ENCODE results near the gene CHRD.

Gene CHRD

DNA sequence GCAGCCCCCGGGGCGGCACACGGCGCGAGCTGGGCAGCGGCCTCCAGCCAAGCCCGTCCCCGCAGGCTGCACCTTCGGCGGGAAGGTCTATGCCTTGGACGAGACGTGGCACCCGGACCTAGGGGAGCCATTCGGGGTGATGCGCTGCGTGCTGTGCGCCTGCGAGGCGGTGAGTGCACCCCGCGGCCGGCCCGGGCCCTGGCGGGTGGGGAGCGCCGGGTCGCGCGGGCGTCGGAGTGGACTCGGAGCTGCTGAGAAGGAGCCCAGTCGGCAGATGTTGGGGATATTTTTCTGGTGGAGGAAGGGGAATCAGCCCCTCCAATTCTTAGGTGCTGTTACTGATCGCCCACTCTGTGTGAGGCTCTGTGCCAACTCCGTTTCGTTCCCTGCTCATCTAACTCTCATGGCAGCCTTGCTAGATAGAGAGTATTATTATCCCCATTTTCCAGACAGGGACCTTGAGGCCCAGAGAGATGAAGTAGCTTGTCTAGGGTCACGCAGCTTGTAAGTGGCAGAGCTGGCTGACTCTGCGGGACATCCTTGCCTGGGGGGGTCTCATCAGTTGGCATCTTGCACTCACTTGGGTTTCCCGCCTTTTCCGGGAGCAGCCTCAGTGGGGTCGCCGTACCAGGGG lies 890 bp downstream of the CHRD start:
- no peak overlapping the region for H3K4me3 ChIP-seq (ENCODE audit: low read length)
- peaks cover 40% of the 10 kb centered on the region for H3K27me3 ChIP-seq (ENCODE audit: control insufficient read depth, low read length)
- no peak overlapping the region for H3K27ac ChIP-seq (ENCODE audit: low read depth, low read length)
- H4K20me1 ChIP-seq (ENCODE audit: control insufficient read depth, insufficient read depth, low read depth, low read length): no peaks in the 10 kb centered on the region
- TF ChIP-seq, protein P1, sequence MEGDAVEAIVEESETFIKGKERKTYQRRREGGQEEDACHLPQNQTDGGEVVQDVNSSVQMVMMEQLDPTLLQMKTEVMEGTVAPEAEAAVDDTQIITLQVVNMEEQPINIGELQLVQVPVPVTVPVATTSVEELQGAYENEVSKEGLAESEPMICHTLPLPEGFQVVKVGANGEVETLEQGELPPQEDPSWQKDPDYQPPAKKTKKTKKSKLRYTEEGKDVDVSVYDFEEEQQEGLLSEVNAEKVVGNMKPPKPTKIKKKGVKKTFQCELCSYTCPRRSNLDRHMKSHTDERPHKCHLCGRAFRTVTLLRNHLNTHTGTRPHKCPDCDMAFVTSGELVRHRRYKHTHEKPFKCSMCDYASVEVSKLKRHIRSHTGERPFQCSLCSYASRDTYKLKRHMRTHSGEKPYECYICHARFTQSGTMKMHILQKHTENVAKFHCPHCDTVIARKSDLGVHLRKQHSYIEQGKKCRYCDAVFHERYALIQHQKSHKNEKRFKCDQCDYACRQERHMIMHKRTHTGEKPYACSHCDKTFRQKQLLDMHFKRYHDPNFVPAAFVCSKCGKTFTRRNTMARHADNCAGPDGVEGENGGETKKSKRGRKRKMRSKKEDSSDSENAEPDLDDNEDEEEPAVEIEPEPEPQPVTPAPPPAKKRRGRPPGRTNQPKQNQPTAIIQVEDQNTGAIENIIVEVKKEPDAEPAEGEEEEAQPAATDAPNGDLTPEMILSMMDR (IDR thresholded peaks at IDR 0.05; ENCODE audit: low read depth, low read length, poor library complexity, severe bottlenecking): no peak
- peak; percentile 98; the same call in 1 of the 2 replicates for TF ChIP-seq EZH2phosphoT487 (IDR thresholded peaks at IDR 0.05; ENCODE audit: borderline replicate concordance, low read length)
- peaks cover 6% of the 10 kb centered on the region; the same call in 1 of the 2 replicates for H3K4me1 ChIP-seq (ENCODE audit: control insufficient read depth, low read length)
- H3K79me2 ChIP-seq (ENCODE audit: control insufficient read depth, low read length): no peaks in the 10 kb centered on the region
- H3K9me3 ChIP-seq (ENCODE audit: control insufficient read depth, insufficient read depth, low read length): no peaks in the 10 kb centered on the region
- H3K36me3 ChIP-seq (ENCODE audit: control insufficient read depth, low read length): no peaks in the 10 kb centered on the region
- H3K4me2 ChIP-seq (ENCODE audit: low read length): no peak overlapping the region
- no peaks in the 10 kb centered on the region for H3K9me2 ChIP-seq (replicated peaks; ENCODE audit: control insufficient read depth, low read length)
- no peaks in the 10 kb centered on the region for H3F3A ChIP-seq (ENCODE audit: control insufficient read depth, insufficient read depth)

DNA sequence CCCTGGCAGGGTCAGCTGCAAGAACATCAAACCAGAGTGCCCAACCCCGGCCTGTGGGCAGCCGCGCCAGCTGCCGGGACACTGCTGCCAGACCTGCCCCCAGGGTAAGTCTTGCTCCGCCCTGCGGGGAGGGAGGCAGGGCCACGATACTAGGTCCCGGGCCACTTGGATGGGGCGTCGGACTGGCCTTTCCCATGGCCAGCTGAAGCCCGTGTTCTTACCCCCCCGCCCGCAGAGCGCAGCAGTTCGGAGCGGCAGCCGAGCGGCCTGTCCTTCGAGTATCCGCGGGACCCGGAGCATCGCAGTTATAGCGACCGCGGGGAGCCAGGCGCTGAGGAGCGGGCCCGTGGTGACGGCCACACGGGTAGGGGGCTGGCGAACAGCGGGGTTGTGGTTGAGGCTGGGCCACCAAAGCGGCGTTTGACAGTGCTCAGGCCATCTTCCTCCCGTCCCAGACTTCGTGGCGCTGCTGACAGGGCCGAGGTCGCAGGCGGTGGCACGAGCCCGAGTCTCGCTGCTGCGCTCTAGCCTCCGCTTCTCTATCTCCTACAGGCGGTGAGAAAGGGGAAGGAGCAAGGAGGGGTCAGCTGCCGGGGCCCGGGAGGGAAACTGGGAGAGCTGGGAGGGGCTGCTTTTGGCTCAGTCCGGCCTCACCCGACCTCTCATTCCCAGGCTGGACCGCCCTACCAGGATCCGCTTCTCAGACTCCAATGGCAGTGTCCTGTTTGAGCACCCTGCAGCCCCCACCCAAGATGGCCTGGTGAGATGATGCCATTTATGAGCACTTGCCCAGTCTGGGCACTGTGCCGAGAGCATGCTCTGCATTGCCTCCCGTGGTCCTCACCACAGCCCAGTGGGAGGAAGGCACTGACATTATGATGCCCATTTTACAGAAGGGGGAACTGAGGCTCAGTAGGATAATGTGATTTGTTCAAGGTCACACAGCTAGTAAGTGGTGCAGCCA lies 1.7 kb downstream of the CHRD start:
- no peaks in the 10 kb centered on the region for H3F3A ChIP-seq (ENCODE audit: control insufficient read depth, insufficient read depth)
- H3K36me3 ChIP-seq (ENCODE audit: control insufficient read depth, low read length): no peaks in the 10 kb centered on the region
- no peaks in the 10 kb centered on the region for H3K9me3 ChIP-seq (ENCODE audit: control insufficient read depth, insufficient read depth, low read length)
- no peaks in the 10 kb centered on the region for H4K20me1 ChIP-seq (ENCODE audit: control insufficient read depth, insufficient read depth, low read depth, low read length)
- TF ChIP-seq EZH2phosphoT487 (IDR thresholded peaks at IDR 0.05; ENCODE audit: borderline replicate concordance, low read length): no peak
- TF ChIP-seq, protein P1 (IDR thresholded peaks at IDR 0.05; ENCODE audit: low read depth, low read length, poor library complexity, severe bottlenecking): no peak
- no peak overlapping the region for H3K4me3 ChIP-seq (ENCODE audit: low read length)
- peaks cover 6% of the 10 kb centered on the region; the same call in 1 of the 2 replicates for H3K4me1 ChIP-seq (ENCODE audit: control insufficient read depth, low read length)
- H3K27me3 ChIP-seq (ENCODE audit: control insufficient read depth, low read length): peaks cover 39% of the 10 kb centered on the region
- no peaks in the 10 kb centered on the region for H3K79me2 ChIP-seq (ENCODE audit: control insufficient read depth, low read length)
- no peaks in the 10 kb centered on the region for H3K9me2 ChIP-seq (replicated peaks; ENCODE audit: control insufficient read depth, low read length)
- H3K4me2 ChIP-seq (ENCODE audit: low read length): no peak overlapping the region
- no peak overlapping the region for H3K27ac ChIP-seq (ENCODE audit: low read depth, low read length)

DNA sequence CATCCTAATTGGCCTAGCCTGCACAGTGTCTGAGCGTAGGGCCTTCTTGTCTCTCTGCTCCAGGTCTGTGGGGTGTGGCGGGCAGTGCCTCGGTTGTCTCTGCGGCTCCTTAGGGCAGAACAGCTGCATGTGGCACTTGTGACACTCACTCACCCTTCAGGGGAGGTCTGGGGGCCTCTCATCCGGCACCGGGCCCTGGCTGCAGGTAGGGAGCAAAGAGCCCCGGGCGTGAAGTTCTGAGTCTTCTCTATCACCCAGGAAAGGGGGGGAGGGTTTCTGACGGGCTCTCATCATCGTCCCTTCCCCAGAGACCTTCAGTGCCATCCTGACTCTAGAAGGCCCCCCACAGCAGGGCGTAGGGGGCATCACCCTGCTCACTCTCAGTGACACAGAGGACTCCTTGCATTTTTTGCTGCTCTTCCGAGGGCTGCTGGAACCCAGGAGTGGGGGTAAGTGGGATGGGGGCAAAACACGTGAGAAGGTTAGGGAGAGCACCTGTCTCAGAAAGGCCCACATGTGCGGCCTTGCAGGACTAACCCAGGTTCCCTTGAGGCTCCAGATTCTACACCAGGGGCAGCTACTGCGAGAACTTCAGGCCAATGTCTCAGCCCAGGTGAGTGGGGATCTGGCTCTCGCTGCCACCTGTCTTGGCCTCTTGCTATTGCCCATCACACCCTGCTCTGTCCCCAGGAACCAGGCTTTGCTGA lies 2.6 kb downstream of the CHRD start:
- H3K9me2 ChIP-seq (replicated peaks; ENCODE audit: control insufficient read depth, low read length): no peaks in the 10 kb centered on the region
- no peaks in the 10 kb centered on the region for H3K9me3 ChIP-seq (ENCODE audit: control insufficient read depth, insufficient read depth, low read length)
- TF ChIP-seq, protein P1 (IDR thresholded peaks at IDR 0.05; ENCODE audit: low read depth, low read length, poor library complexity, severe bottlenecking): no peak
- no peak for TF ChIP-seq EZH2phosphoT487 (IDR thresholded peaks at IDR 0.05; ENCODE audit: borderline replicate concordance, low read length)
- H3K4me1 ChIP-seq (ENCODE audit: control insufficient read depth, low read length): peaks cover 4% of the 10 kb centered on the region; the same call in 1 of the 2 replicates
- H3K4me3 ChIP-seq (ENCODE audit: low read length): no peak overlapping the region
- H3K79me2 ChIP-seq (ENCODE audit: control insufficient read depth, low read length): no peaks in the 10 kb centered on the region
- H3K27me3 ChIP-seq (ENCODE audit: control insufficient read depth, low read length): peaks cover 37% of the 10 kb centered on the region
- H3K36me3 ChIP-seq (ENCODE audit: control insufficient read depth, low read length): no peaks in the 10 kb centered on the region
- no peaks in the 10 kb centered on the region for H3F3A ChIP-seq (ENCODE audit: control insufficient read depth, insufficient read depth)
- no peak overlapping the region for H3K4me2 ChIP-seq (ENCODE audit: low read length)
- H3K27ac ChIP-seq (ENCODE audit: low read depth, low read length): no peak overlapping the region
- H4K20me1 ChIP-seq (ENCODE audit: control insufficient read depth, insufficient read depth, low read depth, low read length): no peaks in the 10 kb centered on the region

Measured in DOHH2 (cell line).